Stimulated activated CD4-positive, alpha-beta T cell treated with anti-CD3 and anti-CD28 coated beads, Interleukin-15, amount 100 ng/mL, for 1 hour (primary cell): Measurements from ENCODE around the gene LSM3.
A peak's percentile ranks its signal among the peaks of the same experiment; 100 is the strongest.

ENCODE experiments used
- DNase-seq, 2 donors: peaks; one replicate each; pipeline ENCODE4 v3.0.0-alpha.2; 2020; ENCODE audit warnings: low read depth in 1 of 2, low spot score in 1 of 2

The LSM3 gene

GRCh38 chr3:14143271-14144225 lies 35.1 kb upstream of the LSM3 start:
- no peak for DNase-seq

DNA sequence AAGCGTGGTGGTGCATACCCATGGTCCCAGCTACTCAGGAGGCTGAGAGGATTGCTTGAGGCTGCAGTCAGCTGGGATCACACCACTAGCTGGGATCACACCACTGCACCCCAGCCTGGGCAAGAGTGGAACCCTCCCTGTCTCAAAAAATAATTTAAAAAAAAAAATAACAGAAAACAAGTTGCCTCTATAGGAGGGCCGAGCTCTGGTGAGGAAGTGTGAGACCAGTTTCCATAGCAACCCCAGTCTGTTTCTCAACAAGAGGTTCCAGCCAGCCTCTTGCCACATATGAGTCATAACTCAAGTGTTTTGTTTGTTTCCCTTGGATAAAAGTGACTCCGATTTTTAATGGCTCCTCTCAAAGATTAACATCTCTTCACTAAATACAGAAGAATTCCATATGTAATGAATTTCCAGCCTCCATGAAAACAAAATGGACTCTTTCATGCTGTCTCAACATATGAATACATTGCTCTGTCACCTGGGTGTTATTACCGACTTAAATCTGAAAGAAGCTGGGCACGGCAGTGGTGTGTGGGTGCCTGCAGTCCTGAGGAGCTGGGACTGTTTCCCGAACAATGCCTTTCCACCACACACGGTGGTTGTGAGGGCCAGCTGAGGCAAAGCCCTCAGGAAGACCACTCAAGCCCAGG lies 34.1 kb upstream of the LSM3 start:
- peak in 1 of 2 donors; percentile 43 for DNase-seq

GRCh38 chr3:14145236-14145635 lies 33.4 kb upstream of the LSM3 start:
- no peak for DNase-seq

GRCh38 chr3:14145670-14146380 lies 32.8 kb upstream of the LSM3 start:
- no peak for DNase-seq

GRCh38 chr3:14146381-14147065 lies 32.1 kb upstream of the LSM3 start:
- DNase-seq, result no peak

- DNase-seq, result no peak
Observed at GRCh38 chr3:14147066-14147435, 31.6 kb upstream of the LSM3 start.

DNA sequence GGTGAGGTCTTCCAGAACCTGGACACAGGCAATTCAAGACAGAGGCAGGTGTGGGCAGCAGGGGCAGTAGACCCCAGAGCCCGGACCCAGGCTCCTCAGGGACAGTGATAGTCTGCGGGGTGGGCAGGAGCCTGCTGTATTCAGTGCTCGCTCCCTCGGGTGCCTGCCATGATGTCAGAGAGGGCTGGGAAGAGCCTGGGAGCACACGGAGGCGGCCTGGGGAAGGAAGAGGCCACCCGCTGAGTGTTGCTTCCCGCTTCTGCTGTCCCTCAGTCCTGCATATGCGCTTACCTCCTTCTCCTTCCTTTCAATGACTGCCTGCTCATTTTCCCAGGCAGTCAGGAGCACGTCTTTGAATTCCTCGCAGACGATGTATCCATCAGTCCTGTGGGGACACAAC lies 31.0 kb upstream of the LSM3 start:
- no peak for DNase-seq

DNA sequence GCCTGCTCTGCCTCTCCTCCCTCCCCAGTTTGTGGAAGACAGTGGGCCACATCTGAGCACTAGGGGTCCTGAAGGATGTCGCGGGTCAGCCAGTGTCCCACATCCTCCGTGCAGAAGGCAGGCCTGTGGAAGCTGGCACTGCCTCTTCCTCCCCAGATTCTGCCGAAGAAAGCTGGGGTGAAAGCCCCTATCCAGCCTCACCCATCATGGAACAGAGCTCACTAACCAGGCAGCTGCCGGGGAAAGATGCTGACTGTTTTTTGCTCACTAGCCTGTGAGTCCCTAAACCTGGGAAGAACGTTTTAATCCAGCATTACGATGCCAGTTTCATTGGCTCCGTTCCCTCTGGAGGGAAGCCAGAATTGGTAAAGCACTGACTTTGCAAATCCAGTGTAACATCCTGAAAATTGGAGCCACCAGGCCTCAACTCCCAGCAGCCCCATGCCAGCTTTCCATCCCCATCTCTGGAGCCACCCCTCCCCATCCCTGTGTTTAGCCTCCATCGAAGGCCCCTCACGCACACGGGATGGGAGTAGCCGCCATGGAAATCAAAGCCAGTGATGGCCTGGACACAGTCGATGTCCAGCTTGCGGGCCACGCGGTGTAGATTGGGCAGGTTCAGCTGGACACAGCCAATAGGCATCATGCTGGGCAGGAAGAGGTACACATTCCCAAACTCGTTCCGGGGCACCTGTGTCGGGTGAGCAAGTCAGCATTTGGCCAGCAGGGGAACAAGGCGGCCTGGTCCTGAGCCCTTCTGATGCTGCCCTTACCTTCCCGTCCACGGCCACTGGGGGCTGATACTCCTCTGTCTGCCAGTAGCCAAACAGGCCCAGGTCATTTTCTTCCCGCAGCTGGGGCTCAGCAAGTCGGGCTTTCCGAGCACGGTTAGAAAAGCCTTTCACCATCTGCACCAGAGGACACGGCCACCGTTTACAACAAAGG lies 30.3 kb upstream of the LSM3 start:
- DNase-seq, result no peak

DNA sequence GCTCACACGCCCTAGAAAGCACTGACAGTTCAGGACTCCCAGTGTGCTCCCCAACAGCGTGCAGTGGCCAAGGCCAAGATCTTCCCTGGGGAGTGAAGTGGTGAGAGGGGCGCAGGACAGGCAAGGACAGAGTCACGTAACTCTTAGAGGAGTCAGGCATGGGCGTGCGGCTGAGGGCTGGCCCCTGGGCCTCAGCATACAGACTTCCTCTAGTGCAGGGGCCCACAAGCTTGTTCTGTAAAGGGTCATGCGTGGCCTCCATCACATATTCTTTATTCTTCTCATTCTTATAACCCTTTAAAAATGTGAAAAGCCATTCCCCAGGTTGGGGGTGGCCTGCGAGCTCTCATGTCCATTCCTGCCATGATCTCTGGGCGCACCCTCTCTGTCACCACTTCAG lies 28.5 kb upstream of the LSM3 start:
- no peak for DNase-seq

GRCh38 chr3:14150491-14151230 lies 28.0 kb upstream of the LSM3 start:
- DNase-seq, result no peak

GRCh38 chr3:14151471-14152083 lies 27.0 kb upstream of the LSM3 start:
- no peak for DNase-seq

GRCh38 chr3:14152233-14152962 lies 26.2 kb upstream of the LSM3 start:
- no peak for DNase-seq

DNA sequence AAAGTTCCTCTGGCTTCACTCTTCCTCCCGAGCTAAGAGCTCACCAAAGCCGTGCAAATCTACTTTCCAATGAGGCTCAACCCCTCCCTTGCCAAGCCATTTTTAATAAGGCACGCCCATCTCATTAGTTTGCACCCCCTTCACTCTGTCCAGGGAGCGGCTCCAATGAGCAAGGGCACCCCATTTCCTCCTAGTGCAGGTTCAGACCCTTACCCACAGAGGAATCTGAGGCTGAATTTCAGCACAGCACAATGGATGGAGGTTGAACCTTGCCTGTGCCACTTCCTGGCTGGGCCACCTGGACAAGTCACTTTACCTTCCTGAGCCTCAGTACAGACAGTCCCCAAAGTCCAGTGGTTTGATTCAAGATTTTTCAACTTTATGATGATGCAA lies 25.7 kb upstream of the LSM3 start:
- no peak for DNase-seq

- no peak for DNase-seq
Observed at GRCh38 chr3:14153663-14154062, 25.0 kb upstream of the LSM3 start.

- no peak for DNase-seq
Observed at GRCh38 chr3:14154276-14154675, 24.3 kb upstream of the LSM3 start.

DNA sequence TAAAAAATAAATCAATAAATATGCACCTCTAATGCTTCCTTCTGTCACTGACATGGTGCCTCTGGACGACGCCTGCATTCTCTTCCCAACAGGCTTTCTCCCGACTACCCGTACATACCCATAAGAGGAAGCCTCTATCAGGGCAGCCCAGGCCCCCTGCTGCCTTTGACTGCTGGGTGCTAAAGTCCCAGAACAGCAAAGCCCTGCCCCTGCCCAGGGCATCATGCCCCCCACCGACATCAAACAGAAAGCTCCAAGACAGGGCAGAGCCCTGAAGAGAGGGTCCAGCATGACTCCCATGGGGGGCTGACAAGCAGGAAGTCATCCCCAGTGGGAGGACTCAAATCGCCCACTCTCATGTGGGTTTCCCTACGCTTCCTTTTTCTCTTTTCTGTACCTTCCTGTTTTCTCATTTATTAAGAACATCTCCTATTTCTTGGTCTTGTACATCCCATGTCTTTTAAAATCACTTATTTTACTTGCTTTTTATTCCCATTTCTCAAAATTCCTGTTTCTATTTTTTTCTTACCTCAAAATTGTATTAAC lies 23.6 kb upstream of the LSM3 start:
- DNase-seq, result no peak

DNA sequence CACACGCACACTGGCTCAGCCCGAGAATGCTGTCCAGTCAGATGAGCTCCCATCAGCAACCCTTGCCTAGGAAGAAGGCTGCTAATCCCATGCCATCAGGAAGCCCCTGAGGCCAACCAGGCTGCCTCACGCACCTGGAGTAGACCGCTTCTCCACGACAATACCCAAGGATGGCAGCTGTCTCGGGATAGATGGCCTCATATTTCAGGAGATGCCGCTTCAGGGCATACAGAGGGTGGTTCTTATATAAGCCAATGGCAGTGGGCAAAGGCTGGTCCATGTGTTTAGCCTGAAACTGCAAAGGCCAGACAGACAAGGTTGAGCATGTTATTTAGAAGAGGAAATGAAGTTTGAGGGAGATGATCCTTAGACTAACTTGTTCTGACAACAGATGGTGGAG lies 22.4 kb upstream of the LSM3 start:
- no peak for DNase-seq
